Ishikawa (cell line): ENCODE measurements around the gene BFSP1.

Source experiments
- CEBPB ChIP-seq: IDR thresholded peaks from 2 replicates; pipeline ENCODE4 v1.6.1; 2012
- CREB1 ChIP-seq: IDR thresholded peaks from 2 replicates; pipeline ENCODE4 v1.6.1; 2012; ENCODE audit warnings: low read depth
- EGR1 ChIP-seq: IDR thresholded peaks from 2 replicates; pipeline ENCODE4 v1.6.1; 2012
- EP300 ChIP-seq: IDR thresholded peaks from 2 replicates; pipeline ENCODE4 v1.6.1; 2012; ENCODE audit warnings: borderline replicate concordance
- FOXM1 ChIP-seq: IDR thresholded peaks from 2 replicates; pipeline ENCODE4 v1.6.1; 2012; ENCODE audit warnings: low read depth, borderline replicate concordance
- NFIC ChIP-seq: IDR thresholded peaks from 2 replicates; pipeline ENCODE4 v1.6.1; 2012
- RAD21 ChIP-seq: IDR thresholded peaks from 2 replicates; pipeline ENCODE4 v1.6.1; 2012; ENCODE audit warnings: low read depth
- REST ChIP-seq: IDR thresholded peaks from 2 replicates; pipeline ENCODE4 v1.6.1; 2012; ENCODE audit warnings: low read depth, mild to moderate bottlenecking
- TAF1 ChIP-seq: IDR thresholded peaks from 2 replicates; pipeline ENCODE4 v1.6.1; 2012; ENCODE audit warnings: low read depth, mild to moderate bottlenecking
- TCF12 ChIP-seq: IDR thresholded peaks from 2 replicates; pipeline ENCODE4 v1.6.1; 2012; ENCODE audit warnings: low read depth
- TEAD4 ChIP-seq: IDR thresholded peaks from 2 replicates; pipeline ENCODE4 v1.6.1; 2012
- USF1 ChIP-seq: IDR thresholded peaks from 2 replicates; pipeline ENCODE4 v1.6.1; 2012
- YY1 ChIP-seq: IDR thresholded peaks from 2 replicates; pipeline ENCODE4 v1.6.1; 2012; ENCODE audit warnings: low read depth
- ZBTB7A ChIP-seq: IDR thresholded peaks from 2 replicates; pipeline ENCODE4 v1.6.1; 2012; ENCODE audit warnings: low read depth
- TF ChIP-seq, protein P1 (sequence below): IDR thresholded peaks from 2 replicates; pipeline ENCODE4 v1.6.1; 2012

Gene BFSP1

GRCh38 chr20:17467120-17467655 lies 64.0 kb downstream of the BFSP1 start:
- TF ChIP-seq EP300 (no peak), NFIC (no peak), TAF1 (no peak), CREB1 (no peak), CEBPB (no peak), TEAD4 (no peak)

DNA sequence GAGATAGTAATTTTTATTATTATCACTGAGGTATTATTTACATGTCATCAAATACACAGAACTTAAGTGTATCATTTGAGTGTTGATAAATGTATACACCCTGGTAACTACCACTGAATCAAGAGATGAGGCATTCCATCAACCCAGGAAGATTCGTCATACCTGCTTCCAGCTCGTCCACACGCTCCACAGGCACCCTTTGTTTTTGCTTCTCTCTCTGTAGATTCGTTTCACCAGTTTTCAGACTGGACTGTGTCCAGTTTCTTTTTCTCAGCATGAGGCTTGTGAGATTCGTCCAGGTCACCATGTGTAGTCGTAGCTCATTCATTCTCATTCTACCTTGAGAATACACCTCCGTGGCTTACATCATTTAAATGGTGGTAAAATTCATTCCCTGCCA lies 64.5 kb downstream of the BFSP1 start:
- TF ChIP-seq CEBPB (no peak), ZBTB7A (no peak), TAF1 (no peak), YY1 (no peak), TCF12 (no peak), EGR1 (no peak), USF1 (no peak), REST (no peak), TEAD4 (no peak), CREB1 (no peak), NFIC (no peak), FOXM1 (no peak), EP300 (no peak), RAD21 (no peak)
- TF ChIP-seq, protein P1, sequence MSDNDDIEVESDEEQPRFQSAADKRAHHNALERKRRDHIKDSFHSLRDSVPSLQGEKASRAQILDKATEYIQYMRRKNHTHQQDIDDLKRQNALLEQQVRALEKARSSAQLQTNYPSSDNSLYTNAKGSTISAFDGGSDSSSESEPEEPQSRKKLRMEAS = no peak

DNA sequence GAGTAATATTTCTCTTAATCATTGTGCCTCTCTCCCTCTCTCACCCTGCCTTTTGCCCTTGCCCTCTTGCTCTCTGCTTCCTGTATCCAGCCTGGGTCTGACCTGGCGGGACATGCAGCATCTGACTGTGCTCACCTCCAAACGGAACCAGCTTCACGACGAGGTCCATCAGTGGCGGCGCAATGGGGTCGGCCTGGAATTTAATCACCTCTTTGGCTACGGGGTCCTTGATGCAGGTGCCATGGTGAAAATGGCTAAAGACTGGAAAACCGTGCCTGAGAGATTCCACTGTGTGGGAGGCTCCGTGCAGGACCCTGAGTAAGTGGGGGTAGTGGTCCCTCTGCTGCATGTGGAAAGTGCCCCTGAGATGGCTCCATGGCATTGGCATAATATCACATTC lies 65.9 kb downstream of the BFSP1 start:
- TF ChIP-seq NFIC = no peak
- TF ChIP-seq, protein P1 = no peak
- no peak for TF ChIP-seq YY1
- no peak for TF ChIP-seq TCF12
- TF ChIP-seq CEBPB = no peak
- no peak for TF ChIP-seq CREB1
- TF ChIP-seq RAD21 = no peak
- no peak for TF ChIP-seq FOXM1
- no peak for TF ChIP-seq ZBTB7A
- no peak for TF ChIP-seq EGR1
- TF ChIP-seq REST = no peak
- no peak for TF ChIP-seq USF1
- no peak for TF ChIP-seq TEAD4
- TF ChIP-seq TAF1 = no peak
- no peak for TF ChIP-seq EP300

DNA sequence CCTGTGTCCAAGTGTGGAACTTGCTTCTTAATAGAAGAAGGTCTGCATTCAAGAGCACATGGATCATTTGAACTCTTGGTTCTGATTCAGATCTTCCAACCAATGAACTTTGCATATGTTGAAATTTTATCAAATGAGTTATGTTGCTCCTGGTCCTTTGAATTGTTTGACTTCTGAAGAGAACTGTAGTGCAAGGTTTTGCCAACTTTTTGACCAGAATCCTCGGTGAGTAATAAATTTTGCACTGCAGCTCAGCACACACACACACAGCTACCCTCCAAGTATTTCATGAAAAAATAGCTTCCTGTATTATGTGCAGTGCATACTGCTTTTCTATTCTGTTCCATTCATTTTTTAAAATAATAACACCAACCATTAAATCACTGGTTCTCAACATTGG lies 67.5 kb downstream of the BFSP1 start:
- TF ChIP-seq EGR1 = no peak

- TF ChIP-seq REST = no peak
- no peak for TF ChIP-seq RAD21
- no peak for TF ChIP-seq EGR1
- TF ChIP-seq ZBTB7A = no peak
- TF ChIP-seq USF1 = no peak
- TF ChIP-seq TEAD4 = no peak
- no peak for TF ChIP-seq TCF12
- no peak for TF ChIP-seq TAF1
- no peak for TF ChIP-seq CEBPB
- no peak for TF ChIP-seq YY1
- TF ChIP-seq, protein P1 = no peak
- TF ChIP-seq NFIC = no peak
- TF ChIP-seq CREB1 = no peak
- no peak for TF ChIP-seq FOXM1
- no peak for TF ChIP-seq EP300
Observed at GRCh38 chr20:17461941-17462340, 69.2 kb downstream of the BFSP1 start.
